MM.1S (cell line): ENCODE results near the gene PDE2A.

Experiments used
- DNase-seq: peaks from one replicate; pipeline ENCODE4 v3.0.0-alpha.2; 2015
- H2AFZ ChIP-seq: fragments of 300-600 bp; sonication (generic); 2 replicates; pipeline ENCODE4 v1.6.0; 2016; ENCODE audit warnings: antibody characterized with exemption, low read length
- H3F3A ChIP-seq: fragments of 300-600 bp; sonication (generic); 2 replicates; pipeline ENCODE4 v1.6.1; 2016; ENCODE audit warnings: mild to moderate bottlenecking, antibody characterized with exemption, low read length, moderate library complexity, mixed read lengths; ENCODE audit not compliant: insufficient read depth
- H3K27ac ChIP-seq: fragments of 300-600 bp; sonication (generic); 2 replicates; pipeline ENCODE4 v1.5.1; 2016; ENCODE audit warnings: mild to moderate bottlenecking, low read length
- H3K27me3 ChIP-seq: fragments of 300-600 bp; sonication (generic); replicated peaks from 2 replicates; pipeline ENCODE4 v1.6.0; 2016; ENCODE audit warnings: low read length; ENCODE audit not compliant: insufficient read depth
- H3K36me3 ChIP-seq: fragments of 300-600 bp; sonication (generic); replicated peaks from 2 replicates; pipeline ENCODE4 v1.6.1; 2016; ENCODE audit warnings: mild to moderate bottlenecking, low read length, mixed read lengths; ENCODE audit not compliant: insufficient read depth
- H3K4me1 ChIP-seq: fragments of 300-600 bp; sonication (generic); 2 replicates; pipeline ENCODE4 v1.6.1; 2016; ENCODE audit warnings: low read length, mixed read lengths
- H3K4me2 ChIP-seq: fragments of 300-600 bp; sonication (generic); 2 replicates; pipeline ENCODE4 v1.6.0; 2016; ENCODE audit warnings: low read depth, low read length
- H3K4me3 ChIP-seq: fragments of 300-600 bp; sonication (generic); 2 replicates; pipeline ENCODE4 v1.5.1; 2016; ENCODE audit warnings: low read length, mixed read lengths
- H3K79me2 ChIP-seq: fragments of 300-600 bp; sonication (generic); 2 replicates; pipeline ENCODE4 v1.6.1; 2016; ENCODE audit warnings: mixed run types, low read length, mixed read lengths
- H3K9ac ChIP-seq: fragments of 300-600 bp; sonication (generic); 2 replicates; pipeline ENCODE4 v1.6.1; 2016; ENCODE audit warnings: low read length, mixed read lengths
- H3K9me2 ChIP-seq: fragments of 300-600 bp; sonication (generic); replicated peaks from 2 replicates; pipeline ENCODE4 v1.6.1; 2016; ENCODE audit warnings: mild to moderate bottlenecking, low read length, mixed read lengths; ENCODE audit not compliant: insufficient read depth
- H3K9me3 ChIP-seq: fragments of 300-600 bp; sonication (generic); replicated peaks from 2 replicates; pipeline ENCODE4 v1.6.1; 2016; ENCODE audit warnings: mild to moderate bottlenecking, low read length, mixed read lengths; ENCODE audit not compliant: insufficient read depth
- H4K20me1 ChIP-seq: fragments of 300-600 bp; sonication (generic); 2 replicates; pipeline ENCODE4 v1.6.1; 2016; ENCODE audit warnings: mild to moderate bottlenecking, low read length, moderate library complexity, mixed read lengths; ENCODE audit not compliant: insufficient read depth
- CTCF ChIP-seq: fragments of 300-600 bp; sonication (generic); IDR thresholded peaks from 2 replicates; pipeline ENCODE4 v1.5.1; 2016; ENCODE audit warnings: antibody characterized with exemption, low read length, mixed read lengths
- EZH2 ChIP-seq: fragments of 300-600 bp; sonication (generic); optimal IDR thresholded peaks from 2 replicates; pipeline ENCODE3; 2017; ENCODE audit warnings: low read depth, mild to moderate bottlenecking, antibody characterized with exemption, low read length, mixed read lengths
- EZH2phosphoT487 ChIP-seq: fragments of 300-600 bp; sonication (generic); IDR thresholded peaks from 2 replicates; pipeline ENCODE4 v1.6.1; 2018; ENCODE audit warnings: antibody characterized with exemption, low read length

Gene PDE2A

GRCh38 chr11:72721689-72722049 lies 47.4 kb upstream of the PDE2A start:
- H3K36me3 ChIP-seq = no peaks in the 10 kb centered on the region

GRCh38 chr11:72721276-72721675 lies 47.1 kb upstream of the PDE2A start:
- H3K27ac ChIP-seq = peak overlapping the region; percentile 99
- H3K4me3 ChIP-seq = peak overlapping the region; percentile 86
- TF ChIP-seq EZH2phosphoT487 (no peak), EZH2 (no peak), CTCF (no peak)
- H3K9ac ChIP-seq = peak overlapping the region; percentile 96
- H3K9me2 ChIP-seq = no peaks in the 10 kb centered on the region
- H3K79me2 ChIP-seq = peaks cover 74% of the 10 kb centered on the region
- DNase-seq = no peak
- H4K20me1 ChIP-seq = no peaks in the 10 kb centered on the region
- no peaks in the 10 kb centered on the region for H3K9me3 ChIP-seq
- no peaks in the 10 kb centered on the region for H3K27me3 ChIP-seq
- peak overlapping the region; percentile 95 for H3K4me2 ChIP-seq
- peaks cover 50% of the 10 kb centered on the region for H3K4me1 ChIP-seq
- H3F3A ChIP-seq = peaks cover 29% of the 10 kb centered on the region
- H3K36me3 ChIP-seq = no peaks in the 10 kb centered on the region
- no peak overlapping the region for H2AFZ ChIP-seq

More at GRCh38 chr11:72721689-72722049, 47.4 kb upstream of the PDE2A start:
- H3K9me2 ChIP-seq = no peaks in the 10 kb centered on the region
- peak overlapping the region; percentile 99 for H3K27ac ChIP-seq
- H3K4me1 ChIP-seq = peaks cover 47% of the 10 kb centered on the region
- peak overlapping the region; percentile 95 for H3K4me2 ChIP-seq
- no peaks in the 10 kb centered on the region for H4K20me1 ChIP-seq
- DNase-seq = peak; percentile 41
- TF ChIP-seq EZH2phosphoT487 = no peak
- no peak for TF ChIP-seq CTCF
- TF ChIP-seq EZH2 = no peak
- H3F3A ChIP-seq = peaks cover 28% of the 10 kb centered on the region
- peaks cover 73% of the 10 kb centered on the region for H3K79me2 ChIP-seq
- H3K27me3 ChIP-seq = no peaks in the 10 kb centered on the region
- peak overlapping the region; percentile 81 for H2AFZ ChIP-seq
- peak overlapping the region; percentile 86 for H3K4me3 ChIP-seq
- H3K9me3 ChIP-seq = no peaks in the 10 kb centered on the region
- peak overlapping the region; percentile 96 for H3K9ac ChIP-seq

DNA sequence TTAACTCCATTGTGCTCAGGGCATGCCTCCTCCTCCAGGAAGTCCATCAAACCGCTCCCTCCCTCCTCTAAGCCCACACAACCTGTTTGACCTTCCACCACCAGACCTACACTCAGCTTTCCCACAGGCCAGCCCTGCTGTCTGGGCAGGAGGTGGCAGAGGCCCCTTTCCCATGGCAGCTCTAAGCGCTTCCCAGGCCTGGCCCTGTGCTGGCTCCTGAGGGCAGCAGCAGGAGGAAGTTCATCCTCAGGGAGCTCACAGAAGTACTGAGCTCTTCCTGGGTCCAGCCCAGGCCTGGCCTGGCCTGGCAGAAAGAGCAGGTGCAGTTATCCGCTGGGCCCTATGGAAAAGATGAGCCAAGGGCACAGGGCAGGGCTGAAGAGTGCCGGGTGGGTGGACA lies 46.6 kb upstream of the PDE2A start:
- H3K27me3 ChIP-seq = no peaks in the 10 kb centered on the region
- H3K27ac ChIP-seq = peak overlapping the region; percentile 99
- peak overlapping the region; percentile 95 for H3K4me2 ChIP-seq
- no peak overlapping the region for H2AFZ ChIP-seq
- peak overlapping the region; percentile 86 for H3K4me3 ChIP-seq
- H3K79me2 ChIP-seq = peaks cover 75% of the 10 kb centered on the region
- no peaks in the 10 kb centered on the region for H3K36me3 ChIP-seq
- H3F3A ChIP-seq = peaks cover 29% of the 10 kb centered on the region
- TF ChIP-seq EZH2phosphoT487 (no peak), CTCF (no peak), EZH2 (no peak)
- H3K9me3 ChIP-seq = no peaks in the 10 kb centered on the region
- no peaks in the 10 kb centered on the region for H3K9me2 ChIP-seq
- H4K20me1 ChIP-seq = no peaks in the 10 kb centered on the region
- H3K4me1 ChIP-seq = peaks cover 50% of the 10 kb centered on the region
- DNase-seq = no peak
- H3K9ac ChIP-seq = peak overlapping the region; percentile 96
